Activated naive CD8-positive, alpha-beta T cell treated with anti-CD3 and anti-CD28 coated beads for 36 hours (primary cell): ENCODE measurements around the gene TMEM129. TPM values are rescaled to one million over a fixed set of nuclear protein-coding genes. Genes with fewer than 3 reads are reported as not detected.

Experiments
- DNase-seq: peaks from one replicate; pipeline ENCODE4 v3.0.0; 2021
- H3K27ac Mint-ChIP-seq: one replicate; pipeline ENCODE4 v1.8.0; 2022; ENCODE audit warnings: mild to moderate bottlenecking, moderate library complexity, mixed read lengths
- H3K27me3 Mint-ChIP-seq: one replicate; pipeline ENCODE4 v1.8.0; 2022; ENCODE audit warnings: mild to moderate bottlenecking, mixed read lengths
- H3K36me3 Mint-ChIP-seq: one replicate; pipeline ENCODE4 v1.8.0; 2021; ENCODE audit warnings: mild to moderate bottlenecking, mixed read lengths
- H3K4me1 Mint-ChIP-seq: one replicate; pipeline ENCODE4 v1.8.0; 2021; ENCODE audit warnings: mixed read lengths
- H3K4me3 Mint-ChIP-seq: one replicate; pipeline ENCODE4 v1.8.0; 2022; ENCODE audit warnings: mild to moderate bottlenecking, moderate library complexity, mixed read lengths
- H3K9me3 Mint-ChIP-seq: one replicate; pipeline ENCODE4 v1.8.0; 2022; ENCODE audit warnings: mixed read lengths
- total RNA-seq, 2 experiments: library from RNA; stranded (reverse); gene quantifications; one replicate each; pipeline ENCODE4 v1.2.3, GENCODE V29; 2021

TMEM129 gene
- total RNA-seq, 2 experiments from 2014 or later, result 20.5 to 20.8 TPM

DNA sequence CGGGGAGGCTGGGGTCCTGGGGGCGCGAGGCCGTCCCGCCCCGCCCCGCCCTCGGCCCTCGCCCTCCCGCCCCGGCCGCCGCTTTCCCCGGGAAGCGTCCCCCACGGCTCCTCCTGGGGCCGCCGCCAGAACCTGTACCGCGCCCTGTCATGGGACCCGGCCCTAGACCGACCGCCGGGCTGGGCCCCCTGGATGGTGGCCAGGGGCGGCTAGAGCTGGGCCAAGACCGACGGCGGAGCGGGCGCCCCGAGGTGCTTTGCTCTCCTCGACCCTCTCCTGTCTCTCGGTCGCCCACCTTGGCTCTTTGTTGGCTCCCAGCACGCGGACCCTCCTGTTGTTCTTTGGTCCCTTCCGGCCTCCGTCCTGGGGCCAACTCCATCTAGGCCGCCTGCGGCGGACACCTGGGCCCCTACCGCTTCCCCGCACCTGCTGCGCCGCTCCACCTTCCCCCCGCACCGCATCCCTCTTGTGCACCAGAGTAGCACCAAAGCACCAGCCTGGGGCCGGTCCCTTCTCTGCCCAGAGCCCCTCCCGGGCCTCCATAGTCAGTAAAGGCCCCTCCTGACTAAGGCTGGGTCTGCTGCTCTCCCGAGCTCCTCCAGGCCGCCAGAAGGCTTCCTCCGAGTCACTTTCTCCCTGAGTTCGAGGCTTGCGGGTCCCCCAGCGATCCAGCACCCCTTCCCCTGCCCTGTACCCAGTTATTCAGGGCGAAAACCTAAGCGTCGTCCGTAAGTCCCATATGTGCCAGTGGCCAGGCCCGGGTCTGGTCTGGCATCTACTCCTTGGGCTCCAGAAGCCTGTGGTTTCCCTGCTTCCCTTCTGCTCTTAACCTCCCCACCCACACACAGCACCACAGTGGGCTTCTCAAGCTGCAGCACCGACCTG, 785 bp upstream of the TMEM129 start:
- no peaks in the 10 kb centered on the region for H3K9me3 Mint-ChIP-seq
- peaks cover 39% of the 10 kb centered on the region for H3K4me1 Mint-ChIP-seq
- peak overlapping the region; percentile 98 for H3K4me3 Mint-ChIP-seq
- H3K27me3 Mint-ChIP-seq, result no peaks in the 10 kb centered on the region
- peak overlapping the region; percentile 97 for H3K27ac Mint-ChIP-seq
- H3K36me3 Mint-ChIP-seq, result peaks cover 50% of the 10 kb centered on the region
- peak; percentile 36 for DNase-seq

DNA sequence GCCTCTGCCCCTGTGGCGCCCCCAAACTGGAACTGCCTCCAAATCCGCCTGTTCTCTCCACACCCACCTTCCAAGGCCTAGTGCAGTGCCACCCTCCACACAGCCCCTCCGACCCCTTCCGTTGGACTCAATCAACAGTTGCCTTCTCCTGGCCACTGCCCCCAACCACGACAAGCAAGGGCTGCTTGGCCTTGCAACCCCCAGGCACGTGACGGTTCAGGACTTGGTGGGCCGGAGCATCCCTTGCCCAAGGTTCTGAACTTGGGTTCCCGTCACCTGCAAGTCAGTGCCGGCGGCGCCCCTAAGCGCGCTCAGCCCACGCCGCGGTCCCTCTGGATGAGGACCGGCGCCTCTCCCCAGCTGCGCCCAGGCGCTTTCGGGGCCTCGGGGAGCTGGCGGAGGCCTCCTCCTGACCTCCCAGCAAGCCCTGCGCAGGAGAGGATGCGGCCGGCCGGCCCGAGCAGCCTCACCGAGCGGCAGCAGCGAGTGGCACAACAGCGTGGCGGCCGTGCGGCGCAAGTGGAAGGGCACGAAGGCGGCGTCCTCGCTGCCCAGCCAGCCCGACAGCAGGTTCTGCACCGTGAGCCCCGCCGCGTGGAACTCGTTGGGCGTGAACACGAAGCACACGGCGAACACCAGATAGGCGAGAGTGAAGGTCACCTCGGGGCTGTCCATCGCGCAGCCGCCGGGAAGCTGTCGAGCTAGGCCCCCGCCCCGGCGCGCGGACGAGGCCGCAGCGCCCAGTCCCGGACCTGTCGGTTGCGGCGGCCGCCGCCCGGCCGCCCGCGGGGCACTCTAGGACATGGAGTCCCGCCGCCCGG, 750 bp downstream of the TMEM129 start:
- peak overlapping the region; percentile 91 for H3K27ac Mint-ChIP-seq
- H3K36me3 Mint-ChIP-seq, result peaks cover 41% of the 10 kb centered on the region
- H3K27me3 Mint-ChIP-seq, result no peaks in the 10 kb centered on the region
- no peaks in the 10 kb centered on the region for H3K9me3 Mint-ChIP-seq
- peak overlapping the region; percentile 89 for H3K4me3 Mint-ChIP-seq
- H3K4me1 Mint-ChIP-seq, result peaks cover 36% of the 10 kb centered on the region
- DNase-seq, result peak; percentile 60

- Mint-ChIP-seq H3K4me3 (peak overlapping the region; percentile 89), H3K27ac (peak overlapping the region; percentile 48), H3K4me1 (peaks cover 31% of the 10 kb centered on the region), H3K27me3 (no peaks in the 10 kb centered on the region), H3K36me3 (peaks cover 40% of the 10 kb centered on the region), H3K9me3 (no peaks in the 10 kb centered on the region)
- DNase-seq, result no peak
Observed at GRCh38 chr4:1718095-1718850, 2.9 kb downstream of the TMEM129 start.

GRCh38 chr4:1717129-1718094, 3.7 kb downstream of the TMEM129 start:
- Mint-ChIP-seq H3K36me3 (peaks cover 36% of the 10 kb centered on the region), H3K27me3 (no peaks in the 10 kb centered on the region), H3K4me1 (peaks cover 26% of the 10 kb centered on the region), H3K9me3 (no peaks in the 10 kb centered on the region), H3K27ac (no peak overlapping the region), H3K4me3 (no peak overlapping the region)
- no peak for DNase-seq

DNA sequence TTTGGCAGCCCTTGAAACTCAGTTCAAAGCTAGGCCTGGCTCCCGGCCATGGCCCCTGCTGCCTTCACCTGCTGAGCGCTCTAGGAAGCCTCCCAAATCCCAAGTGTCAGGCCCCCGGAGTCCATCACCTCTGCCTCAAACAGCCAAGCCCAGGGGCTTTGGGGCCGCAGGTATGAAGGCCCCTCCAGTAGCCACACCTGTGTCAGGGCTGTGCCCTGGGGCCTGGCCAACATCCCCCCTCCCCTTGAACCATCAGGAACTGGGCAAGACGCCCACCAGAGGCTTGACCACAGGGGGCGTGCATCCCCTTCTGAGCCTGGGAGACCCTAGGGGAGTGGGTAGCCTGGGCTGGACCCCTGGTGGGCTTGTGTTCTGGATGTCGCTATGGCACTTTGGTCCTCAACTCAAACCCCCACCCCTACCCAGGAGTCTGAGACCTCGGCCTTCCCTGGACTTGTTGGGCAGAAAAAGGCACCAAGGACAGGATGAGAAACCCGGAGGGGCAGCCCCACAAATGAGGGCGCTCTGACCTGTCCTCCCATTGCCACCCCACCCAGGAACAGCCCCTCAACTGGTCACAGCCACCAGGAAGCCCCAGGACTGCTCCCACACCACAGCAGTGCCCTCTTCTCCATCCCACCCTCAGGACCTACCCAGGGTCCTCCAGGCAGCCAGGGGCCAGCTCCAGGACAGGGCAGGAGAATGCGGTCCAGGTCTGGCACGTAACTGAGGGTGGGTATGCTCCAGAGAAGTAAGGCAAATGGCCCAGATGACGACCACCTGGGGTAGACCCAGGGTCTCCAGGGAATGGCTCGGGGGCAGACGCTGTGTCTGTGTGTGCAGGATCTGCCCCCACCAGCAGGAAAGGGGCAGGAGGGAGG, 4.8 kb downstream of the TMEM129 start:
- Mint-ChIP-seq H3K4me1 (peaks cover 26% of the 10 kb centered on the region), H3K36me3 (peaks cover 32% of the 10 kb centered on the region), H3K4me3 (no peak overlapping the region), H3K27ac (no peak overlapping the region), H3K27me3 (no peaks in the 10 kb centered on the region), H3K9me3 (no peaks in the 10 kb centered on the region)
- no peak for DNase-seq

- peaks cover 43% of the 10 kb centered on the region for H3K36me3 Mint-ChIP-seq
- H3K27me3 Mint-ChIP-seq, result no peaks in the 10 kb centered on the region
- H3K27ac Mint-ChIP-seq, result peak overlapping the region; percentile 99
- peaks cover 34% of the 10 kb centered on the region for H3K4me1 Mint-ChIP-seq
- H3K9me3 Mint-ChIP-seq, result no peaks in the 10 kb centered on the region
- H3K4me3 Mint-ChIP-seq, result peak overlapping the region; percentile 100
- no peak for DNase-seq
Observed at GRCh38 chr4:1715002-1715758, 5.9 kb downstream of the TMEM129 start.

DNA sequence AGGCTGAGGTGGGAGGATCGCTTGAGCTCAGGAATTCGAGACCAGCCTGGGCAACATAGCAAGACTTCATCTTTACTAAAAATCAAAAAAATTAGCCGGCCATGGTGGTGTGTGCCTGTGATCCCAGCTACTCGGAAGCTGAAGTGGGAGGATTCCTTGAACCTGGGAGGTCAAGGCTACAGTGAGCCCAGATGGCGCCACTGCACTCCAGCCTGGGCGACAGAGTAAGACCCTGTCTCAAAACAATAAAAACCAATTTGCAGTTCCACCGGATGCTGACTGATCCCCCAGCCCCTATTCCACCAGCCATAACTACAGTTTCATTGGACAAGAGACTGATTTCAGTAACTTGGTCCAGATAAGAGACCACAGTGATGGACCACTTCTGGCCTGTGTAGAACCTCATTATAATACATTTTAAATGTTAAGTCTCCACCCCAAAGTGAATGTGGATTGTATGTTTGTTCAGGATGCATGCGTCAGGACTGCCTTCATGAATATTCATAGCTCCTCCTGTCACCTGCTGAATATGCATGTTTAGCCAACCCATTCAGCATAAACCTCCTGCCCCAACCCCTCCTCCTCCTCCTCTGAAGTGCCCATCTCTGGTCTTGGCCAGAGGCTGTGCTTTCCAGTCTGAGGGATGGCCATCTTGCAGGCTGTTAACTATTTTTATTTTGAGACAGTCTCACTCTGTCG, 6.7 kb downstream of the TMEM129 start:
- H3K36me3 Mint-ChIP-seq, result peaks cover 45% of the 10 kb centered on the region
- no peaks in the 10 kb centered on the region for H3K27me3 Mint-ChIP-seq
- H3K4me1 Mint-ChIP-seq, result peaks cover 37% of the 10 kb centered on the region
- H3K9me3 Mint-ChIP-seq, result no peaks in the 10 kb centered on the region
- H3K4me3 Mint-ChIP-seq, result peak overlapping the region; percentile 100
- peak overlapping the region; percentile 99 for H3K27ac Mint-ChIP-seq
- no peak for DNase-seq

DNA sequence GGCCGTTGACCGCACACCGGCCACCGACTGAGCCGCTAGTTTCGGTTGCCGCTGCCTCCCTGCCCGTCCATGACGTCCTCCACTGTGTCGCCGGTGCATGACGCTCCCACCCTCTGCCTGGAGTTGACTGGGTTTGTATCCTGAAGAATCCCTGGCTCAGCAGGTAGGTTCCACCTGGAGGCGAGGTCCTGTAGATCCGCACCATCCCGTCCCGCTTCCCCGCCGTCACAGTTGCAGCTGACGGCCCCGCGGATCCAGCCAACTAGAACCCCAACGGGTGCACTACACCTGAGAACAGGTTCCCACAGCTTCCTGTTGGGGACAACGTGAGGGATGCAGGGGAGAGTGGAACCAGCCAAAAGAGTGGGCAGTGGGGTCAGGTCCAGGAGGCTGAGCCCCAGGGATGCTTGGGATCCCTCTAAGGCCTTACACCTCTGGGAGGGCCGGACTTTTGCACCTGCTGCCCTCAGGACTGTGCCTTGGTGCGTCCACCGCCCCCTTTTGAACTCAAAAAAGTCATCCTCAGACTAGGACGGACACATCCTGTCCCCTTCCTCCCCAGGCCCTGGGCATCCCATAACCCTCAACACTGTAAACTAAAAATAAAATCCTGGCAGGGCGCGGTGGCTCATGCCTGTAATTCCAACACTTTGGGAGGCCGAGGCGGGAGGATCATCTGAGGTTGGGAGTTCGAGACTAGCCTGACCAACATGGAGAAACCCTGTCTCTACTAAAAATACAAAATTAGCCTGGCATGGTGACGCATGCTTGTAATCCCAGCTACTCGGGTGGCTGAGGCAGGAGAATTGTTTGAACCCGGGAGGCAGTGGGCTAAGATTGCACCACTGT, 7.9 kb downstream of the TMEM129 start:
- no peaks in the 10 kb centered on the region for H3K9me3 Mint-ChIP-seq
- no peak for DNase-seq
- no peaks in the 10 kb centered on the region for H3K27me3 Mint-ChIP-seq
- H3K4me3 Mint-ChIP-seq, result peak overlapping the region; percentile 100
- peaks cover 55% of the 10 kb centered on the region for H3K36me3 Mint-ChIP-seq
- H3K4me1 Mint-ChIP-seq, result peaks cover 44% of the 10 kb centered on the region
- H3K27ac Mint-ChIP-seq, result peak overlapping the region; percentile 99

- H3K36me3 Mint-ChIP-seq, result peaks cover 60% of the 10 kb centered on the region
- no peaks in the 10 kb centered on the region for H3K9me3 Mint-ChIP-seq
- peaks cover 47% of the 10 kb centered on the region for H3K4me1 Mint-ChIP-seq
- peak; percentile 99 for DNase-seq
- peak within 1 kb of the TSS; percentile 99 for H3K27ac Mint-ChIP-seq
- H3K4me3 Mint-ChIP-seq, result peak within 1 kb of the TSS; percentile 100
- no peaks in the 10 kb centered on the region for H3K27me3 Mint-ChIP-seq
Observed at GRCh38 chr4:1712216-1713002, 8.7 kb downstream of the TMEM129 start, which contains the start of gene SLBP. Gene SLBP, minus strand, starts transcription at chr4:1712319. Its CDS starts 131 bp downstream, at chr4:1712188.

DNA sequence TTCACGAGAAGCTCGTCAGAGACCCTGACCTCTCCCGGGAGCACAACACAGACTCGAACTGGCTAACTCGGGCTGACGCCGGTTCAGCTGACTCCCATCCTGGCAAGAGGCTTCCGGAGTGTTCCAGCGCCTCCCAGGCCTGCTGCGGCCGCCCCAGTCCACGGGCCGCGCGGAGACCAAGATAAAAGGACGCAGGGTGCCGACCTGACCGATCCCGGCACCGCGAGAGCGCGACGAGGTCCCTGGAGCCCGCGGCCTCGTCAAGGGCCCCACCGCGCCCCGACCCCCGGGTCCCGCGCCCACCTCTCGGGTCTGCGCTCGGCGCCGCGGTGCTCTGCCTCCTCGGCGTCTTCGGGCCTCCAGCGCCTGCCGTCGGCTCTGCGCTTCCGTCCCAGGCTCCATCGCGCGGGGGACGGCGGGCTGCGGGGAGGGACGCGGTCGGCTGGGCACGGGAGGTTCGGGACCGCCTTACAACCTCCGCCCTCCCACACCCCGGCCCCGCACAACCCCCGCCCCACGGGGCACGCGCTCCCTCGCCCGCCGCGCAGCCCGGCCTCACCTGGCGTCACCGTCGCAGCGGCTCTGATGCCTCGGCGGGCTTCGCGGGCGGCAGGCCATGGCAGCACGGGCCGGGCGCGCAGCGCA, 9.4 kb downstream of the TMEM129 start:
- Mint-ChIP-seq H3K27me3 (no peaks in the 10 kb centered on the region), H3K36me3 (peaks cover 60% of the 10 kb centered on the region), H3K4me3 (peak overlapping the region; percentile 99), H3K4me1 (peaks cover 46% of the 10 kb centered on the region), H3K9me3 (no peaks in the 10 kb centered on the region), H3K27ac (peak overlapping the region; percentile 94)
- DNase-seq, result no peak
